GM12878 (cell line): ENCODE results near the gene GRXCR2.

Experiments
- CEBPB ChIP-seq, 2 experiments: fragments of 150-350 bp in 1 of 2; IDR thresholded peaks; 2 replicates each; pipeline ENCODE4 v1.6.1; 2012 to 2014; ENCODE audit warnings: low read depth in 2 of 2, low read length in 2 of 2, borderline replicate concordance in 1 of 2, inconsistent platforms in 1 of 2
- CHD1 ChIP-seq: IDR thresholded peaks from 2 replicates; pipeline ENCODE4 v1.6.1; 2012; ENCODE audit warnings: low read depth, low read length, improper control_type of control experiment
- CHD4 ChIP-seq: fragments of 200-600 bp; sonication (generic); IDR thresholded peaks from 2 replicates; pipeline ENCODE4 v1.6.1; 2016; ENCODE audit warnings: mild to moderate bottlenecking
- TF ChIP-seq, protein P1 (sequence below), 3 experiments: IDR thresholded peaks in 2 of 3; conservative IDR thresholded peaks in 1 of 3; 2 replicates each; pipeline ENCODE4 v1.5.1; 2011; ENCODE audit warnings: low read depth in 3 of 3, low read length in 3 of 3, mild to moderate bottlenecking in 3 of 3, control low read depth in 2 of 3, moderate library complexity in 2 of 3, inconsistent platforms in 1 of 3, mixed read lengths in 1 of 3; ENCODE audit not compliant: control insufficient read depth in 2 of 3, insufficient read depth in 1 of 3; ENCODE audit errors: extremely low read depth in 1 of 3

- TF ChIP-seq CHD1 (no peak), CEBPB (IDR thresholded peaks at IDR 0.05; ENCODE audit: borderline replicate concordance in 1 of 2, low read depth in 2 of 2, low read length in 2 of 2) (no peak), CHD4 (no peak)
- TF ChIP-seq, protein P1, sequence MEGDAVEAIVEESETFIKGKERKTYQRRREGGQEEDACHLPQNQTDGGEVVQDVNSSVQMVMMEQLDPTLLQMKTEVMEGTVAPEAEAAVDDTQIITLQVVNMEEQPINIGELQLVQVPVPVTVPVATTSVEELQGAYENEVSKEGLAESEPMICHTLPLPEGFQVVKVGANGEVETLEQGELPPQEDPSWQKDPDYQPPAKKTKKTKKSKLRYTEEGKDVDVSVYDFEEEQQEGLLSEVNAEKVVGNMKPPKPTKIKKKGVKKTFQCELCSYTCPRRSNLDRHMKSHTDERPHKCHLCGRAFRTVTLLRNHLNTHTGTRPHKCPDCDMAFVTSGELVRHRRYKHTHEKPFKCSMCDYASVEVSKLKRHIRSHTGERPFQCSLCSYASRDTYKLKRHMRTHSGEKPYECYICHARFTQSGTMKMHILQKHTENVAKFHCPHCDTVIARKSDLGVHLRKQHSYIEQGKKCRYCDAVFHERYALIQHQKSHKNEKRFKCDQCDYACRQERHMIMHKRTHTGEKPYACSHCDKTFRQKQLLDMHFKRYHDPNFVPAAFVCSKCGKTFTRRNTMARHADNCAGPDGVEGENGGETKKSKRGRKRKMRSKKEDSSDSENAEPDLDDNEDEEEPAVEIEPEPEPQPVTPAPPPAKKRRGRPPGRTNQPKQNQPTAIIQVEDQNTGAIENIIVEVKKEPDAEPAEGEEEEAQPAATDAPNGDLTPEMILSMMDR (IDR thresholded peaks at IDR 0.05 in 2 of 3, conservative IDR thresholded peaks at IDR 0.05 in 1 of 3; ENCODE audit: control insufficient read depth in 2 of 3, extremely low read depth in 1 of 3, insufficient read depth in 1 of 3, low read depth in 3 of 3, low read length in 3 of 3), result no peak
Observed at GRCh38 chr5:145859453-145859852, 13.4 kb downstream of the GRXCR2 start.
